BJ (cell line): ENCODE data around the gene DNMT3A. TPM values are rescaled to one million over a fixed set of nuclear protein-coding genes. Genes with fewer than 3 reads are reported as not detected.

Experiments used
- CTCF ChIA-PET: fragments of 350-600 bp; formaldehyde crosslinking; extraction: SDS; loops from one replicate; lab custom pipeline; 2021; ENCODE audit warnings: antibody characterized with exemption, inconsistent platforms; lab: Yijun Ruan, JAX
- POLR2A ChIA-PET: fragments of 300-600 bp; sonication (Branson Sonifier 250); formaldehyde crosslinking; extraction: SDS; loops from one replicate; lab custom pipeline; 2021; ENCODE audit warnings: antibody characterized with exemption; lab: Charles Lee
- DNase-seq: peaks from one replicate; pipeline ENCODE4 v3.0.0-alpha.2; 2011; ENCODE audit warnings: low read depth
- H3K27me3 ChIP-seq: 2 replicates; pipeline ENCODE4 v1.6.0; 2011; ENCODE audit warnings: low read length; ENCODE audit not compliant: control insufficient read depth, insufficient read depth
- H3K36me3 ChIP-seq: 2 replicates; pipeline ENCODE4 v1.5.1; 2011; ENCODE audit warnings: low read length; ENCODE audit not compliant: control insufficient read depth, insufficient read depth
- H3K4me3 ChIP-seq: 2 replicates; pipeline ENCODE4 v1.5.1; 2011; ENCODE audit warnings: low read depth, mild to moderate bottlenecking, control low read depth, low read length
- CTCF ChIP-seq: IDR thresholded peaks from 2 replicates; pipeline ENCODE4 v1.5.1; 2011; ENCODE audit warnings: low read depth, mild to moderate bottlenecking, control low read depth, inconsistent platforms, low read length, moderate library complexity; ENCODE audit not compliant: insufficient read depth
- polyA plus RNA-seq: library from polyadenylated mRNA; depleted of rRNA; stranded (reverse); fragments of >200 nt; gene quantifications from 2 replicates; pipeline ENCODE4 v1.2.3, GENCODE V29; 2011

Gene DNMT3A
- polyA plus RNA-seq, 1 experiment, result 3.0 TPM

GRCh38 chr2:25386971-25387875 lies 45.5 kb upstream of the DNMT3A start:
- ChIA-PET POLR2A (no interaction called here), CTCF (interaction anchor here (0.6 to 2.0 kb wide), 4 partner anchors 10 to 25 kb away, joined by 3 to 9 read pairs (median 4); no protein-coding TSS in a partner anchor)
- Histone ChIP-seq H3K36me3 (no peaks in the 10 kb centered on the region), H3K4me3 (no peak overlapping the region), H3K27me3 (no peaks in the 10 kb centered on the region)
- TF ChIP-seq CTCF, result no peak
- no peak for DNase-seq

GRCh38 chr2:25385910-25386309 lies 44.2 kb upstream of the DNMT3A start:
- ChIA-PET CTCF (interaction anchor here (0.6 to 2.0 kb wide), 5 partner anchors 9 to 365 kb away, joined by 3 to 9 read pairs (median 5); no protein-coding TSS in a partner anchor), POLR2A (no interaction called here)
- Histone ChIP-seq H3K4me3 (no peak overlapping the region), H3K36me3 (no peaks in the 10 kb centered on the region), H3K27me3 (no peaks in the 10 kb centered on the region)
- no peak for TF ChIP-seq CTCF
- DNase-seq, result no peak

GRCh38 chr2:25383806-25384205 lies 42.1 kb upstream of the DNMT3A start:
- H3K4me3 ChIP-seq, result no peak overlapping the region
- ChIA-PET CTCF (interaction anchor here (0.7 to 1.3 kb wide), 3 partner anchors 22 to 1151 kb away, joined by 3 to 4 read pairs (median 3); no protein-coding TSS in a partner anchor), POLR2A (no interaction called here)
- H3K27me3 ChIP-seq, result no peaks in the 10 kb centered on the region
- no peaks in the 10 kb centered on the region for H3K36me3 ChIP-seq
- no peak for DNase-seq
- TF ChIP-seq CTCF, result no peak

- Histone ChIP-seq H3K27me3 (no peaks in the 10 kb centered on the region), H3K36me3 (no peaks in the 10 kb centered on the region), H3K4me3 (no peak overlapping the region)
- no peak for DNase-seq
- ChIA-PET POLR2A (no interaction called here), CTCF (interaction anchor here (1.4 kb wide), 1 partner anchor 186 kb away, joined by 3 read pairs; no protein-coding TSS in a partner anchor)
- no peak for TF ChIP-seq CTCF
Measured at GRCh38 chr2:25381502-25381901, 39.8 kb upstream of the DNMT3A start.
